GM12878 (cell line): ENCODE results near the gene TMEM86A. TPM values are rescaled to one million over a fixed set of nuclear protein-coding genes. Genes with fewer than 3 reads are reported as not detected.

Source experiments
- ATAC-seq: fragments of 200-7000 bp; cut with Tn5 transposase; 3 replicates; pipeline ENCODE4 v1.9.1; 2020; ENCODE audit warnings: mild to moderate bottlenecking, moderate library complexity
- BruUV-seq: library from RNA; stranded (reverse); fragments of 400-500 nt; replicated peaks from 2 replicates; lab custom pipeline; 2021; lab: Mats Ljungman, UMichigan
- CTCF ChIA-PET: fragments of 300-600 bp; sonication (Branson Sonifier 250); formaldehyde crosslinking; extraction: SDS; loops from one replicate; lab custom pipeline; 2021; ENCODE audit warnings: inconsistent platforms; lab: Yijun Ruan, JAX
- POLR2A ChIA-PET: fragments of 350-600 bp; formaldehyde crosslinking; extraction: SDS; loops from one replicate; lab custom pipeline; 2021; ENCODE audit warnings: inconsistent platforms; lab: Charles Lee
- RAD21 ChIA-PET: fragments of 300-600 bp; sonication (Branson Sonifier 250); formaldehyde crosslinking; loops from one replicate; lab custom pipeline; 2023; ENCODE audit warnings: antibody characterized with exemption; ENCODE audit not compliant: unreplicated experiment; lab: Charles Lee
- SMC1A ChIA-PET: fragments of 300-600 bp; sonication (Branson Sonifier 250); formaldehyde crosslinking; loops from one replicate; lab custom pipeline; 2023; ENCODE audit not compliant: unreplicated experiment, uncharacterized antibody; lab: Charles Lee
- DNase-seq: peaks from one replicate; pipeline ENCODE4 v3.0.0-alpha.2; 2011; ENCODE audit warnings: low read depth, low spot score
- FAIRE-seq: peaks from 3 replicates; lab custom pipeline; 2011; peaks lifted over from hg19 to GRCh38; lab: Jason Lieb, UNC
- H2AFZ ChIP-seq: 2 replicates; pipeline ENCODE4 v1.6.0; 2011; ENCODE audit warnings: low read depth, low read length, control low read depth; ENCODE audit not compliant: control insufficient read depth
- H3K27ac ChIP-seq: 2 replicates; pipeline ENCODE4 v1.5.1; 2011; ENCODE audit warnings: control low read depth; ENCODE audit not compliant: control insufficient read depth, insufficient read depth
- H3K27me3 ChIP-seq, 2 experiments: replicated peaks in 1 of 2; 2 replicates each; pipeline versions ENCODE4 v1.6.0 to v1.6.1; 2011; ENCODE audit warnings: low read length in 1 of 2; ENCODE audit not compliant: control insufficient read depth in 2 of 2, insufficient read depth in 2 of 2
- H3K36me3 ChIP-seq, 2 experiments: 2 replicates each; pipeline ENCODE4 v1.5.1; 2011; ENCODE audit warnings: low read length in 1 of 2; ENCODE audit not compliant: control insufficient read depth in 2 of 2, insufficient read depth in 2 of 2
- H3K4me1 ChIP-seq: 2 replicates; pipeline ENCODE4 v1.6.1; 2011; ENCODE audit warnings: mild to moderate bottlenecking, low read length, moderate library complexity, mixed read lengths; ENCODE audit not compliant: control insufficient read depth, insufficient read depth
- H3K4me2 ChIP-seq: 2 replicates; pipeline ENCODE4 v1.6.0; 2011; ENCODE audit warnings: control low read depth; ENCODE audit not compliant: control insufficient read depth, insufficient read depth
- H3K4me3 ChIP-seq: fragments of 200-600 bp; sonication (generic); 2 replicates; pipeline ENCODE4 v1.5.1; 2016
- H3K79me2 ChIP-seq: 2 replicates; pipeline ENCODE4 v1.6.0; 2011; ENCODE audit warnings: low read length; ENCODE audit not compliant: control insufficient read depth, insufficient read depth
- H3K9ac ChIP-seq: 2 replicates; pipeline ENCODE4 v1.8.0; 2011; ENCODE audit warnings: low read length, control low read depth, mixed read lengths; ENCODE audit not compliant: control insufficient read depth, insufficient read depth
- H3K9me3 ChIP-seq: replicated peaks from 3 replicates; pipeline ENCODE4 v1.5.1; 2011; ENCODE audit warnings: mild to moderate bottlenecking, low read length; ENCODE audit not compliant: control insufficient read depth, insufficient read depth
- H4K20me1 ChIP-seq: 2 replicates; pipeline ENCODE4 v1.6.0; 2011; ENCODE audit not compliant: control insufficient read depth, insufficient read depth
- DPF2 ChIP-seq: fragments of 450-650 bp; IDR thresholded peaks from 2 replicates; pipeline ENCODE4 v1.6.1; 2017; ENCODE audit warnings: mild to moderate bottlenecking
- TAF1 ChIP-seq: IDR thresholded peaks from 2 replicates; pipeline ENCODE4 v1.6.1; 2011; ENCODE audit warnings: mild to moderate bottlenecking, low read depth, low read length, borderline replicate concordance
- ZSCAN29 ChIP-seq: fragments of 450-650 bp; IDR thresholded peaks from 2 replicates; pipeline ENCODE4 v1.6.1; 2017; ENCODE audit warnings: mild to moderate bottlenecking, moderate library complexity
- WGBS: methylation state at CpG from one replicate; pipeline ENCODE4 v1.1.6; 2016; ENCODE audit warnings: low lambda C conversion rate; ENCODE audit not compliant: insufficient replicate concordance, insufficient coverage; ENCODE audit errors: missing lambda C conversion rate; 5-methylcytosine and 5-hydroxymethylcytosine counted together
- in situ Hi-C: fragments of 300-500 bp; cut with MboI; formaldehyde crosslinking; loops from 9 replicates; pipeline ENCODE4 v1.14.3; 2018; ENCODE audit warnings: mixed read lengths
- intact Hi-C: fragments of 100-400 bp; cut with micrococcal nuclease; formaldehyde crosslinking; loops from one replicate; pipeline ENCODE4 v1.14.2; 2022; ENCODE audit not compliant: unreplicated experiment
- polyA plus RNA-seq, 11 experiments: library from polyadenylated mRNA; depleted of rRNA in 4 of 11; unstranded in 6 of 11; stranded (reverse) in 5 of 11; fragments of >200 nt; fragmentation: Nextera tagmentation in 4 of 11; fragmentation: Illumina TruSeq in 1 of 11; extraction: Ambion mirVana in 4 of 11; extraction: Trizol in 1 of 11; gene quantifications; 1 replicate in 1 of 11; 2 replicates in 10 of 11; pipeline versions ENCODE4 v1.2.1 to v1.2.3, GENCODE V29; 2011 to 2016; ENCODE audit warnings: inconsistent platforms in 2 of 11, missing spikeins in 2 of 11, low read depth in 1 of 11
- total RNA-seq, 4 experiments: library from RNA; depleted of rRNA in 3 of 4; stranded (reverse); fragments of >200 nt in 3 of 4; fragmentation: Illumina TruSeq in 1 of 4; extraction: Trizol in 1 of 4; gene quantifications; 2 replicates each; pipeline versions ENCODE4 v1.2.1 to v1.2.3, GENCODE V29; 2013 to 2021
- TF ChIP-seq, protein P1 (sequence below): fragments of 450-650 bp; formaldehyde crosslinking; IDR thresholded peaks from 2 replicates; pipeline ENCODE4 v1.5.0; 2022; ENCODE audit warnings: mild to moderate bottlenecking, missing genetic modification characterization
- TF ChIP-seq, protein P2 (sequence below): IDR thresholded peaks from 2 replicates; pipeline ENCODE4 v1.6.1; 2012; ENCODE audit warnings: low read depth, low read length, improper control_type of control experiment
- TF ChIP-seq, protein P3 (sequence below): fragments of 450-650 bp; IDR thresholded peaks from 2 replicates; pipeline ENCODE4 v1.6.1; 2016; ENCODE audit warnings: mild to moderate bottlenecking, moderate library complexity, borderline replicate concordance
- TF ChIP-seq, protein P4 (sequence below): fragments of 450-650 bp; IDR thresholded peaks from 2 replicates; pipeline ENCODE4 v1.6.1; 2017; ENCODE audit warnings: mild to moderate bottlenecking, low read depth, inconsistent platforms; ENCODE audit not compliant: poor library complexity, severe bottlenecking

Gene TMEM86A
- total and polyA plus RNA-seq, 10 of the 15 experiments (the other 5 are each of a cell fraction or from before 2014, with no cell fraction given): 0.01 to 0.11 (median 0.06) TPM; not detected in 7

DNA sequence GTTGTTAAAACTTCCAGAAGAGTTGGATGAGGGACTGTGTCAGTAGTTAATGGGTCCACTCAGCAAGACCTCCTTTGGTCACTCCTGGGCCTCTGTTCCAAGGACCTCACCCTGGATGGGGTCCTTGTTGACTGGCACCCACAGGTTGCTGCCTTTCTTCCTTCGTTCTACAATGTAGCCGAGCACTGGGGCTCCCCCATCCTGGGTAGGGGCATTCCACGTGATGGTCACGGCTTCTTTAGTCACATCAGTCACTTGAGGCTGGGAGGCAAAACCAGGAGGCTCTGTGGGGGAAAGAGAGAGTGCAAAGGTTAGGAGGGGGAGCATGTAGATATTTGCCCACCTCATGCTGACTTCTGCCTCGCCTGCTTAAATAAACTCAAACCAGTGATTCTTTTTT, 12.0 kb downstream of the TMEM86A start (continued):
- TF ChIP-seq, protein P1, sequence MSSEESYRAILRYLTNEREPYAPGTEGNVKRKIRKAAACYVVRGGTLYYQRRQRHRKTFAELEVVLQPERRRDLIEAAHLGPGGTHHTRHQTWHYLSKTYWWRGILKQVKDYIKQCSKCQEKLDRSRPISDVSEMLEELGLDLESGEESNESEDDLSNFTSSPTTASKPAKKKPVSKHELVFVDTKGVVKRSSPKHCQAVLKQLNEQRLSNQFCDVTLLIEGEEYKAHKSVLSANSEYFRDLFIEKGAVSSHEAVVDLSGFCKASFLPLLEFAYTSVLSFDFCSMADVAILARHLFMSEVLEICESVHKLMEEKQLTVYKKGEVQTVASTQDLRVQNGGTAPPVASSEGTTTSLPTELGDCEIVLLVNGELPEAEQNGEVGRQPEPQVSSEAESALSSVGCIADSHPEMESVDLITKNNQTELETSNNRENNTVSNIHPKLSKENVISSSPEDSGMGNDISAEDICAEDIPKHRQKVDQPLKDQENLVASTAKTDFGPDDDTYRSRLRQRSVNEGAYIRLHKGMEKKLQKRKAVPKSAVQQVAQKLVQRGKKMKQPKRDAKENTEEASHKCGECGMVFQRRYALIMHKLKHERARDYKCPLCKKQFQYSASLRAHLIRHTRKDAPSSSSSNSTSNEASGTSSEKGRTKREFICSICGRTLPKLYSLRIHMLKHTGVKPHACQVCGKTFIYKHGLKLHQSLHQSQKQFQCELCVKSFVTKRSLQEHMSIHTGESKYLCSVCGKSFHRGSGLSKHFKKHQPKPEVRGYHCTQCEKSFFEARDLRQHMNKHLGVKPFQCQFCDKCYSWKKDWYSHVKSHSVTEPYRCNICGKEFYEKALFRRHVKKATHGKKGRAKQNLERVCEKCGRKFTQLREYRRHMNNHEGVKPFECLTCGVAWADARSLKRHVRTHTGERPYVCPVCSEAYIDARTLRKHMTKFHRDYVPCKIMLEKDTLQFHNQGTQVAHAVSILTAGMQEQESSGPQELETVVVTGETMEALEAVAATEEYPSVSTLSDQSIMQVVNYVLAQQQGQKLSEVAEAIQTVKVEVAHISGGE: no peak
- no peak for TF ChIP-seq DPF2

DNA sequence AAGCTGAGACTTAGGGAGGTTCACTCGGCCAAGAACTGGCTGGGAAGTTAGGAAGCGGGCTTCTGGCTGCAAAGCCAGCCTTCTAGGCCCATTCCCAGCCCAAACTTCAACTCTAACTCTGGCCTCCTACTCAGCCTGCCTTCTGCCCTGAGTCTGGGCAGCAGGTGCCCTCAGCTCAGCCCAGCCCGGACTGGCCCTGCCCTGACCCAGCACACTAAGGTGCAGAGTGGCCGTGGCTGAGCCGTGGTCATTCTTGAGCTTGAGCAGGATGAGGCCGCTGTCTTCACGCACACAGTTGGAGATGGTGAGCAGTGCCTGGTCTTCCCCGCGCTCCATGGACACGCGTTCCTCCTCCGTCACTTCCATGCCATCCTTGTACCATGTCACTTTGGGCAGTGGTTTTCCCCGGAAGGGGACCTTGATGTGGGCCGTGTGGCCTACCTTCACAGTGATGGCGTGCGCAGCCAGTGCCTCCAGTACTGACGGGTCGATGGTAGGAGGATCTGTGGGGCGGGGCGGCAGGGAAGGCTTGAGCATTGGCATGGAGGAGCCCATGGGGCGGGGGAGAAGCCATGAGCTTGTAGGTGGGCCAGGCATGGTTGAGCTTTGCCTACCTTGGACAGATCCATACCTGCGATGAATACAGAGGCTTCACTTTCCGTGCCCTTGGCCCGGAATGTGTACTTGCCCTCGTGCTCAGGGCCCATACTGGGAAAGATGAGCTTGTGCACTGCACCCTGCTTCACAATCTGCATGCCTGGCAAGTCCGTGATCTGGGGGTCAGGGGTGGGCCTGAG, 15.3 kb downstream of the TMEM86A start:
- ChIA-PET POLR2A (interaction anchor here (0.6 kb wide), 1 partner anchor 82 kb away, joined by 3 read pairs; no protein-coding TSS in a partner anchor), SMC1A (interaction anchor here (0.7 kb wide), 1 partner anchor 144 kb away, joined by 3 read pairs; no protein-coding TSS in a partner anchor), CTCF (interaction anchor here (2.2 to 3.2 kb wide), 2 partner anchors 8 to 18 kb away, joined by 15 to 22 read pairs; no protein-coding TSS in a partner anchor), RAD21 (interaction anchor here (1.1 kb wide), 1 partner anchor 19 kb away, joined by 3 read pairs; no protein-coding TSS in a partner anchor)
- ATAC-seq: no peak
- in situ Hi-C loops: no loop called here
- no peaks in the 10 kb centered on the region for H4K20me1 ChIP-seq
- no peaks in the 10 kb centered on the region for H3K9me3 ChIP-seq
- H3K27me3 ChIP-seq: no peaks in the 10 kb centered on the region; a peak in 2 of 4 replicates
- no peak overlapping the region for H2AFZ ChIP-seq
- WGBS: 70% methylated on average over 26 of the region's 26 CpGs
- H3K4me1 ChIP-seq: 0 out of 2 replicates have a peak, but pooled peaks cover 3% of the 10 kb centered on the region
- H3K79me2 ChIP-seq: no peaks in the 10 kb centered on the region
- no peaks in the 10 kb centered on the region for H3K36me3 ChIP-seq
- H3K4me2 ChIP-seq: no peak overlapping the region
- TF ChIP-seq, protein P2, sequence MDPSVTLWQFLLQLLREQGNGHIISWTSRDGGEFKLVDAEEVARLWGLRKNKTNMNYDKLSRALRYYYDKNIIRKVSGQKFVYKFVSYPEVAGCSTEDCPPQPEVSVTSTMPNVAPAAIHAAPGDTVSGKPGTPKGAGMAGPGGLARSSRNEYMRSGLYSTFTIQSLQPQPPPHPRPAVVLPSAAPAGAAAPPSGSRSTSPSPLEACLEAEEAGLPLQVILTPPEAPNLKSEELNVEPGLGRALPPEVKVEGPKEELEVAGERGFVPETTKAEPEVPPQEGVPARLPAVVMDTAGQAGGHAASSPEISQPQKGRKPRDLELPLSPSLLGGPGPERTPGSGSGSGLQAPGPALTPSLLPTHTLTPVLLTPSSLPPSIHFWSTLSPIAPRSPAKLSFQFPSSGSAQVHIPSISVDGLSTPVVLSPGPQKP: no peak
- TF ChIP-seq TAF1 (no peak), ZSCAN29 (no peak)
- TF ChIP-seq, protein P3, sequence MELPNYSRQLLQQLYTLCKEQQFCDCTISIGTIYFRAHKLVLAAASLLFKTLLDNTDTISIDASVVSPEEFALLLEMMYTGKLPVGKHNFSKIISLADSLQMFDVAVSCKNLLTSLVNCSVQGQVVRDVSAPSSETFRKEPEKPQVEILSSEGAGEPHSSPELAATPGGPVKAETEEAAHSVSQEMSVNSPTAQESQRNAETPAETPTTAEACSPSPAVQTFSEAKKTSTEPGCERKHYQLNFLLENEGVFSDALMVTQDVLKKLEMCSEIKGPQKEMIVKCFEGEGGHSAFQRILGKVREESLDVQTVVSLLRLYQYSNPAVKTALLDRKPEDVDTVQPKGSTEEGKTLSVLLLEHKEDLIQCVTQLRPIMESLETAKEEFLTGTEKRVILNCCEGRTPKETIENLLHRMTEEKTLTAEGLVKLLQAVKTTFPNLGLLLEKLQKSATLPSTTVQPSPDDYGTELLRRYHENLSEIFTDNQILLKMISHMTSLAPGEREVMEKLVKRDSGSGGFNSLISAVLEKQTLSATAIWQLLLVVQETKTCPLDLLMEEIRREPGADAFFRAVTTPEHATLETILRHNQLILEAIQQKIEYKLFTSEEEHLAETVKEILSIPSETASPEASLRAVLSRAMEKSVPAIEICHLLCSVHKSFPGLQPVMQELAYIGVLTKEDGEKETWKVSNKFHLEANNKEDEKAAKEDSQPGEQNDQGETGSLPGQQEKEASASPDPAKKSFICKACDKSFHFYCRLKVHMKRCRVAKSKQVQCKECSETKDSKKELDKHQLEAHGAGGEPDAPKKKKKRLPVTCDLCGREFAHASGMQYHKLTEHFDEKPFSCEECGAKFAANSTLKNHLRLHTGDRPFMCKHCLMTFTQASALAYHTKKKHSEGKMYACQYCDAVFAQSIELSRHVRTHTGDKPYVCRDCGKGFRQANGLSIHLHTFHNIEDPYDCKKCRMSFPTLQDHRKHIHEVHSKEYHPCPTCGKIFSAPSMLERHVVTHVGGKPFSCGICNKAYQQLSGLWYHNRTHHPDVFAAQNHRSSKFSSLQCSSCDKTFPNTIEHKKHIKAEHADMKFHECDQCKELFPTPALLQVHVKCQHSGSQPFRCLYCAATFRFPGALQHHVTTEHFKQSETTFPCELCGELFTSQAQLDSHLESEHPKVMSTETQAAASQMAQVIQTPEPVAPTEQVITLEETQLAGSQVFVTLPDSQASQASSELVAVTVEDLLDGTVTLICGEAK: no peak
- TF ChIP-seq, protein P4, sequence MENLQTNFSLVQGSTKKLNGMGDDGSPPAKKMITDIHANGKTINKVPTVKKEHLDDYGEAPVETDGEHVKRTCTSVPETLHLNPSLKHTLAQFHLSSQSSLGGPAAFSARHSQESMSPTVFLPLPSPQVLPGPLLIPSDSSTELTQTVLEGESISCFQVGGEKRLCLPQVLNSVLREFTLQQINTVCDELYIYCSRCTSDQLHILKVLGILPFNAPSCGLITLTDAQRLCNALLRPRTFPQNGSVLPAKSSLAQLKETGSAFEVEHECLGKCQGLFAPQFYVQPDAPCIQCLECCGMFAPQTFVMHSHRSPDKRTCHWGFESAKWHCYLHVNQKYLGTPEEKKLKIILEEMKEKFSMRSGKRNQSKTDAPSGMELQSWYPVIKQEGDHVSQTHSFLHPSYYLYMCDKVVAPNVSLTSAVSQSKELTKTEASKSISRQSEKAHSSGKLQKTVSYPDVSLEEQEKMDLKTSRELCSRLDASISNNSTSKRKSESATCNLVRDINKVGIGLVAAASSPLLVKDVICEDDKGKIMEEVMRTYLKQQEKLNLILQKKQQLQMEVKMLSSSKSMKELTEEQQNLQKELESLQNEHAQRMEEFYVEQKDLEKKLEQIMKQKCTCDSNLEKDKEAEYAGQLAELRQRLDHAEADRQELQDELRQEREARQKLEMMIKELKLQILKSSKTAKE: no peak
- H3K4me3 ChIP-seq: no peak overlapping the region
- no peak for FAIRE-seq
- H3K27ac ChIP-seq: no peak overlapping the region
- H3K9ac ChIP-seq: no peak overlapping the region
- no TSS peak for BruUV-seq
- DNase-seq: no peak
- intact Hi-C loops: no loop called here
